Endothelial cell of umbilical vein (primary cell): Measurements from ENCODE around the gene SMC3.

ENCODE experiments used
- MYC ChIP-seq: IDR thresholded peaks from one replicate; pipeline ENCODE4 v1.6.1; 2011; ENCODE audit warnings: mild to moderate bottlenecking, low read depth, low read length
- POLR2A ChIP-seq: IDR thresholded peaks from 2 replicates; pipeline ENCODE4 v1.6.1; 2012; ENCODE audit warnings: low read depth, mild to moderate bottlenecking, control low read depth, low read length
- TF ChIP-seq, protein P1 (sequence below), 2 donors: IDR thresholded peaks; 1 replicate in 1 of 2; 2 replicates in 1 of 2; pipeline ENCODE4 v1.5.1; 2011; ENCODE audit warnings: low read length in 2 of 2, mild to moderate bottlenecking in 2 of 2, moderate library complexity in 2 of 2, control low read depth in 1 of 2, inconsistent platforms in 1 of 2, low read depth in 1 of 2; ENCODE audit not compliant: insufficient read depth in 1 of 2; ENCODE audit errors: extremely low read depth in 1 of 2

DNA sequence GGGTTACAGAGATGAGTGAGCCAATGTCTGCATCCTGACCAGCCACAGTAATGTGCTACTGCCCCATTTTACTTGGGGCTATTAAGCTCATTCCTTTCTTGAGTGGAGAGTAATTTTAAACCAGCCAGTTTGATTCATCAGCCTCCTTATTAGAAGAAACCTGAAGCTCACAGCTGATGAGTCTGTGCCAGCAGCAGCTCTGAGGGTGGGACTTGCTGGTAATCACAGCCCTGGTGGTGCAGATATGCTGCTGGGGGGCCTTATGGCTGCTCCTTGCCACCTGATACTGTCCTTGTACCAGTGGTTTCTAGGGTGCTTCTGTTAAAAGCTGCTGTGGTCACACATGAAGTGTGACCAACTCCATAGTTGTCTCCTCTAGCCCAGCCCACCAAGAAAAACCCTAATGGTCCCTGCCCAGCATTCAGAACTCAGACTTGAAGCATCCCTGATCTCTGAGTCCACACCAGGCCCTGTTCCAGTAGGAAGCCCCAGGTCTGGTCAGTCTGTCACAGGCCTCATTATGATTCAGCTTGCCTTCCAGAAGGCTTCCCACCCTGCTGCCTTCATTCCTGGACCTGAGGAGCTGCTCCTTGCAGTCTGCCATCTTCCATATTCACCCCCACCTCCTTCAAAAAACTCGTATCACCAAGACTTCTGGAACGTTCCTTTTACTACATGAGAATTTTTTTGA, 47.7 kb downstream of the SMC3 start:
- TF ChIP-seq, protein P1, sequence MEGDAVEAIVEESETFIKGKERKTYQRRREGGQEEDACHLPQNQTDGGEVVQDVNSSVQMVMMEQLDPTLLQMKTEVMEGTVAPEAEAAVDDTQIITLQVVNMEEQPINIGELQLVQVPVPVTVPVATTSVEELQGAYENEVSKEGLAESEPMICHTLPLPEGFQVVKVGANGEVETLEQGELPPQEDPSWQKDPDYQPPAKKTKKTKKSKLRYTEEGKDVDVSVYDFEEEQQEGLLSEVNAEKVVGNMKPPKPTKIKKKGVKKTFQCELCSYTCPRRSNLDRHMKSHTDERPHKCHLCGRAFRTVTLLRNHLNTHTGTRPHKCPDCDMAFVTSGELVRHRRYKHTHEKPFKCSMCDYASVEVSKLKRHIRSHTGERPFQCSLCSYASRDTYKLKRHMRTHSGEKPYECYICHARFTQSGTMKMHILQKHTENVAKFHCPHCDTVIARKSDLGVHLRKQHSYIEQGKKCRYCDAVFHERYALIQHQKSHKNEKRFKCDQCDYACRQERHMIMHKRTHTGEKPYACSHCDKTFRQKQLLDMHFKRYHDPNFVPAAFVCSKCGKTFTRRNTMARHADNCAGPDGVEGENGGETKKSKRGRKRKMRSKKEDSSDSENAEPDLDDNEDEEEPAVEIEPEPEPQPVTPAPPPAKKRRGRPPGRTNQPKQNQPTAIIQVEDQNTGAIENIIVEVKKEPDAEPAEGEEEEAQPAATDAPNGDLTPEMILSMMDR (IDR thresholded peaks at IDR 0.05; ENCODE audit: extremely low read depth in 1 of 2, insufficient read depth in 1 of 2, low read depth in 1 of 2, low read length in 2 of 2): no peak
- TF ChIP-seq POLR2A: no peak
- TF ChIP-seq MYC: no peak
